Spleen (tissue), 7 donors: ENCODE results near the gene MYOM3.

ENCODE experiments used
- POLR2A ChIP-seq, 3 donors: fragments of 450-650 bp; IDR thresholded peaks; one replicate each; pipeline ENCODE4 v1.5.1; 2017; ENCODE audit warnings: antibody characterized with exemption in 3 of 3, mild to moderate bottlenecking in 1 of 3
- TF ChIP-seq, protein P1 (sequence below), 11 experiments: fragments of 200-600 bp in 7 of 11; fragments of 450-650 bp in 4 of 11; sonication (generic) in 4 of 11; IDR thresholded peaks in 8 of 11; conservative IDR thresholded peaks in 3 of 11; 1 replicate in 7 of 11; 2 replicates in 4 of 11; pipeline versions ENCODE4 v1.4.0 to v1.8.0; 2016 to 2021; ENCODE audit warnings: antibody characterized with exemption in 11 of 11, inconsistent platforms in 4 of 11, mild to moderate bottlenecking in 1 of 11
- donor health status: DM: no; HTN: no; CAD: no; lungs with moderate emphysema.
- donor health status: DM: no; HTN: no; CAD: no.
- donor health status: DM: no; HTN: no; CAD: no.

DNA sequence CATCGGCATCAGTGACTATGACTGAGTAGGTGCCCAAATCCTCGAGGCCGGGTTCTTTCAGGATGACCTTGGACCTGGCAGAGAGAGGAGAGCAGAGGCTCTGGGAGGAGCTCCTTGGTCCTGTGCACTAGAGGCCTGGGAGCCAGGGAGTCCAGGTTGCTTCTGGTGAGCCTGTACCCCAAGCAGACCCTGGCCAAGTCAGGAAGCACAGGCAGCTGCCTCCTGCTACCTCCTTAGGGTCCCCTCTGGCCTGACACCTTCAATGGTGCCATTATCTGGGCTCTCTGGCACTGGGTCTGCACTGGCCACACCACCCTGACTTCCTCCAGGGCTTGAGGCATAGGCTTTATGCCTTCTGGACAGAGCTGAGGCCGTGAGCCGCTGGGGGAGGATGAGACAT, 37.7 kb downstream of the MYOM3 start:
- TF ChIP-seq, protein P1, sequence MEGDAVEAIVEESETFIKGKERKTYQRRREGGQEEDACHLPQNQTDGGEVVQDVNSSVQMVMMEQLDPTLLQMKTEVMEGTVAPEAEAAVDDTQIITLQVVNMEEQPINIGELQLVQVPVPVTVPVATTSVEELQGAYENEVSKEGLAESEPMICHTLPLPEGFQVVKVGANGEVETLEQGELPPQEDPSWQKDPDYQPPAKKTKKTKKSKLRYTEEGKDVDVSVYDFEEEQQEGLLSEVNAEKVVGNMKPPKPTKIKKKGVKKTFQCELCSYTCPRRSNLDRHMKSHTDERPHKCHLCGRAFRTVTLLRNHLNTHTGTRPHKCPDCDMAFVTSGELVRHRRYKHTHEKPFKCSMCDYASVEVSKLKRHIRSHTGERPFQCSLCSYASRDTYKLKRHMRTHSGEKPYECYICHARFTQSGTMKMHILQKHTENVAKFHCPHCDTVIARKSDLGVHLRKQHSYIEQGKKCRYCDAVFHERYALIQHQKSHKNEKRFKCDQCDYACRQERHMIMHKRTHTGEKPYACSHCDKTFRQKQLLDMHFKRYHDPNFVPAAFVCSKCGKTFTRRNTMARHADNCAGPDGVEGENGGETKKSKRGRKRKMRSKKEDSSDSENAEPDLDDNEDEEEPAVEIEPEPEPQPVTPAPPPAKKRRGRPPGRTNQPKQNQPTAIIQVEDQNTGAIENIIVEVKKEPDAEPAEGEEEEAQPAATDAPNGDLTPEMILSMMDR (IDR thresholded peaks at IDR 0.05 in 8 of 11, conservative IDR thresholded peaks at IDR 0.05 in 3 of 11): no peak
- TF ChIP-seq POLR2A (IDR thresholded peaks at IDR 0.05): no peak
